PC-3 (cell line): ENCODE results near the gene CCR7. TPM values are rescaled to one million over a fixed set of nuclear protein-coding genes. Genes with fewer than 3 reads are reported as not detected.

Source experiments
- ATAC-seq: fragments of 200-7000 bp; cut with Tn5 transposase; 2 replicates; pipeline ENCODE4 v1.9.1; 2020; ENCODE audit warnings: mild to moderate bottlenecking, moderate library complexity
- BruUV-seq: library from RNA; stranded (reverse); fragments of 400-500 nt; replicated peaks from 2 replicates; lab custom pipeline; 2021; lab: Mats Ljungman, UMichigan
- CTCF ChIA-PET: fragments of 300-600 bp; sonication (Branson Sonifier 250); formaldehyde crosslinking; loops from one replicate; lab custom pipeline; 2022; ENCODE audit warnings: antibody characterized with exemption; lab: Charles Lee
- POLR2A ChIA-PET: fragments of 300-600 bp; sonication (Branson Sonifier 250); formaldehyde crosslinking; loops from one replicate; lab custom pipeline; 2022; ENCODE audit warnings: antibody characterized with exemption; ENCODE audit not compliant: unreplicated experiment; lab: Charles Lee
- DNase-seq: peaks from one replicate; pipeline ENCODE4 v3.0.0-alpha.2; 2015
- H2AFZ ChIP-seq: fragments of 300-600 bp; sonication (generic); 2 replicates; pipeline ENCODE4 v1.6.0; 2016; ENCODE audit warnings: antibody characterized with exemption, low read length
- H3F3A ChIP-seq: fragments of 300-600 bp; sonication (generic); one replicate; pipeline ENCODE4 v1.6.0; 2017; ENCODE audit warnings: antibody characterized with exemption, low read length, control low read depth, mild to moderate bottlenecking; ENCODE audit not compliant: unreplicated experiment
- H3K27ac ChIP-seq: fragments of 300-600 bp; sonication (generic); 2 replicates; pipeline ENCODE4 v1.5.1; 2016; ENCODE audit warnings: mild to moderate bottlenecking, low read length
- H3K27me3 ChIP-seq: fragments of 300-600 bp; sonication (generic); 2 replicates; pipeline ENCODE4 v1.6.1; 2016; ENCODE audit warnings: low read length, mixed read lengths
- H3K36me3 ChIP-seq: fragments of 300-600 bp; sonication (generic); 2 replicates; pipeline ENCODE4 v1.6.1; 2016; ENCODE audit warnings: low read depth, mixed run types, low read length, mixed read lengths
- H3K4me1 ChIP-seq: fragments of 300-600 bp; sonication (generic); 2 replicates; pipeline ENCODE4 v1.5.1; 2016; ENCODE audit warnings: low read length; ENCODE audit not compliant: insufficient read depth
- H3K4me2 ChIP-seq: fragments of 300-600 bp; sonication (generic); 2 replicates; pipeline ENCODE4 v1.6.0; 2016; ENCODE audit warnings: low read length
- H3K4me3 ChIP-seq: fragments of 300-600 bp; sonication (generic); 2 replicates; pipeline ENCODE4 v1.5.1; 2016; ENCODE audit warnings: mild to moderate bottlenecking, low read length, mixed read lengths
- H3K79me2 ChIP-seq: fragments of 300-600 bp; sonication (generic); 2 replicates; pipeline ENCODE4 v1.6.1; 2017; ENCODE audit warnings: low read length, mixed read lengths
- H3K9ac ChIP-seq: fragments of 300-600 bp; sonication (generic); 2 replicates; pipeline ENCODE4 v1.6.0; 2016; ENCODE audit warnings: mild to moderate bottlenecking, low read length
- H3K9me2 ChIP-seq: fragments of 300-600 bp; sonication (generic); replicated peaks from 2 replicates; pipeline ENCODE4 v1.6.1; 2016; ENCODE audit warnings: mixed run types, low read length, mixed read lengths
- H3K9me3 ChIP-seq: fragments of 300-600 bp; sonication (generic); 2 replicates; pipeline ENCODE4 v1.6.1; 2016; ENCODE audit warnings: low read length, mixed read lengths
- H4K20me1 ChIP-seq: fragments of 300-600 bp; sonication (generic); 2 replicates; pipeline ENCODE4 v1.6.1; 2016; ENCODE audit warnings: low read length, mixed read lengths
- CTCF ChIP-seq: fragments of 300-600 bp; sonication (generic); conservative IDR thresholded peaks from 2 replicates; pipeline ENCODE4 v1.5.1; 2017; ENCODE audit warnings: antibody characterized with exemption, low read depth, mild to moderate bottlenecking, low read length
- EZH2 ChIP-seq: fragments of 300-600 bp; sonication (generic); IDR thresholded peaks from one replicate; pipeline ENCODE4 v1.6.1; 2017; ENCODE audit warnings: antibody characterized with exemption, mild to moderate bottlenecking, low read length; ENCODE audit not compliant: unreplicated experiment
- EZH2phosphoT487 ChIP-seq: fragments of 300-600 bp; sonication (generic); IDR thresholded peaks from 2 replicates; pipeline ENCODE4 v1.6.1; 2018; ENCODE audit warnings: mild to moderate bottlenecking, antibody characterized with exemption, low read length, borderline replicate concordance
- intact Hi-C: fragments of 100-400 bp; cut with micrococcal nuclease; formaldehyde crosslinking; loops from 2 replicates; pipeline ENCODE4 v1.9.0; 2023
- total RNA-seq: library from RNA; depleted of rRNA; stranded (reverse); fragments of >200 nt; gene quantifications from 2 replicates; pipeline ENCODE4 v1.2.3, GENCODE V29; 2014

The CCR7 gene
- total RNA-seq, 1 experiment from 2014 or later: not detected

DNA sequence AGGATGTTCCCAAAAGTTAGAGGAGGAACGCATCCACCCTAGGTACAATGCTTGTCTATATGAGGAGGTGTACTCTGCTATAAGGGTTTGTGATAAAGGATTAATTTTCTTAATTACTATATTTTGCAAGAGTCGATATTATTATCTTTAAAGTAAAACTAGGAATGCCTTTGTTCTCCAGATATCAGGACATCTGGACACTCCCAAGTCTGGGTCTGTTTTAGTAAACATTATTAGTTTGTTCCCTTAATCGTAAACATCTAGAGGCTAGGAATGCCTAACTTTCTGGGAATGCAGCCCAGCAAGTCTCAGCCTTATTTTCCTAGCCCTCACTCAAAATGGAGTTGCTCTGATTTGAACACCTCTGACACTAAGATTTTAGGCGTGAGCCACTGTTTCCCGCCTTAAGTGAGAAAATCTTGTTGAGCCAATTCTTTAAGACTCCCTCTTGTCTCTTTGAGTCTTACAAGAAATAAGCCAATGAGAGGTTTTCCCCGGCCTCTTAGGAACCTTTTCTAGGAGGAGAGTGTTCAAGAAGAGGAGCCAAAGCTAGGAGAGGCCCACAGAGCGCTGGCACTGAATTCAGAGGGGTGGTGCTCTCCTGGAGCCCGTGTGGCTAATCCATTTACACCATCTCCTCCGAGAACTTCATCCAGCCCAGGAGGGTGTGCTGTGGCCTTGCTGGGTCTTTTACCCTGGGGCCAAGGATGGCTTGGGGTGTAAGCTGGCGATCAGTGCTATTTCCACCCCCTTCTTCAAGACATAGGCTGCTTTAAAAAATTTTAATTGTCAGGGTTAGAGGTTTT lies 41.5 kb upstream of the CCR7 start:
- no peak for TF ChIP-seq EZH2phosphoT487
- no peak for TF ChIP-seq EZH2
- TF ChIP-seq CTCF: no peak
- H3K36me3 ChIP-seq: no peaks in the 10 kb centered on the region
- no peaks in the 10 kb centered on the region for H3F3A ChIP-seq
- H3K4me3 ChIP-seq: no peak overlapping the region
- no peak overlapping the region for H3K9ac ChIP-seq
- ChIA-PET POLR2A (no interaction called here), CTCF (no interaction called here)
- no peaks in the 10 kb centered on the region for H3K9me2 ChIP-seq
- H3K4me1 ChIP-seq: no peaks in the 10 kb centered on the region
- BruUV-seq: no TSS peak
- no peak overlapping the region for H3K27ac ChIP-seq
- ATAC-seq: no peak
- DNase-seq: no peak
- H4K20me1 ChIP-seq: no peaks in the 10 kb centered on the region
- no peak overlapping the region for H2AFZ ChIP-seq
- intact Hi-C loops: no loop called here
- H3K27me3 ChIP-seq: no peaks in the 10 kb centered on the region
- no peaks in the 10 kb centered on the region for H3K79me2 ChIP-seq
- no peaks in the 10 kb centered on the region for H3K9me3 ChIP-seq
- H3K4me2 ChIP-seq: no peak overlapping the region

GRCh38 chr17:40605306-40605705 lies 40.0 kb upstream of the CCR7 start:
- H3K27me3 ChIP-seq: no peaks in the 10 kb centered on the region
- H4K20me1 ChIP-seq: no peaks in the 10 kb centered on the region
- H2AFZ ChIP-seq: no peak overlapping the region
- H3K9ac ChIP-seq: no peak overlapping the region
- no peaks in the 10 kb centered on the region for H3F3A ChIP-seq
- intact Hi-C loops: no loop called here
- H3K36me3 ChIP-seq: no peaks in the 10 kb centered on the region
- no peaks in the 10 kb centered on the region for H3K9me2 ChIP-seq
- no peaks in the 10 kb centered on the region for H3K9me3 ChIP-seq
- ChIA-PET POLR2A (no interaction called here), CTCF (no interaction called here)
- TF ChIP-seq EZH2phosphoT487 (no peak), EZH2 (no peak), CTCF (no peak)
- H3K4me1 ChIP-seq: no peaks in the 10 kb centered on the region
- DNase-seq (no peak), ATAC-seq (no peak)
- no peak overlapping the region for H3K4me3 ChIP-seq
- no peaks in the 10 kb centered on the region for H3K79me2 ChIP-seq
- no TSS peak for BruUV-seq
- H3K4me2 ChIP-seq: no peak overlapping the region
- H3K27ac ChIP-seq: no peak overlapping the region

GRCh38 chr17:40604327-40605080 lies 39.2 kb upstream of the CCR7 start:
- Histone ChIP-seq H3K9me3 (no peaks in the 10 kb centered on the region), H4K20me1 (no peaks in the 10 kb centered on the region), H3K4me2 (no peak overlapping the region), H3K36me3 (no peaks in the 10 kb centered on the region), H3K4me1 (no peaks in the 10 kb centered on the region), H3K79me2 (no peaks in the 10 kb centered on the region), H3K9ac (no peak overlapping the region), H3K9me2 (no peaks in the 10 kb centered on the region), H3F3A (no peaks in the 10 kb centered on the region), H3K27me3 (no peaks in the 10 kb centered on the region), H3K4me3 (no peak overlapping the region), H3K27ac (no peak overlapping the region), H2AFZ (no peak overlapping the region)
- intact Hi-C loops: no loop called here
- CTCF ChIA-PET: no interaction called here
- DNase-seq: no peak
- no TSS peak for BruUV-seq
- POLR2A ChIA-PET: interaction anchor here (0.7 kb wide), 1 partner anchor 849 kb away, joined by 6 read pairs; no protein-coding TSS in a partner anchor
- TF ChIP-seq EZH2phosphoT487 (no peak), EZH2 (no peak), CTCF (no peak)
- no peak for ATAC-seq
